ENCODE data around the gene THSD7B.
A peak's percentile ranks its signal among the peaks of the same experiment; 100 is the strongest.
"Not testable (repeated sequence)": the region's sequence is repeated elsewhere in the genome, so short reads cannot be mapped to it uniquely, and the experiment has no call there.

Gene THSD7B

GRCh38 chr2:136738044-136738443 lies 27.3 kb upstream of the THSD7B start:
- TF ChIP-seq, protein P1, sequence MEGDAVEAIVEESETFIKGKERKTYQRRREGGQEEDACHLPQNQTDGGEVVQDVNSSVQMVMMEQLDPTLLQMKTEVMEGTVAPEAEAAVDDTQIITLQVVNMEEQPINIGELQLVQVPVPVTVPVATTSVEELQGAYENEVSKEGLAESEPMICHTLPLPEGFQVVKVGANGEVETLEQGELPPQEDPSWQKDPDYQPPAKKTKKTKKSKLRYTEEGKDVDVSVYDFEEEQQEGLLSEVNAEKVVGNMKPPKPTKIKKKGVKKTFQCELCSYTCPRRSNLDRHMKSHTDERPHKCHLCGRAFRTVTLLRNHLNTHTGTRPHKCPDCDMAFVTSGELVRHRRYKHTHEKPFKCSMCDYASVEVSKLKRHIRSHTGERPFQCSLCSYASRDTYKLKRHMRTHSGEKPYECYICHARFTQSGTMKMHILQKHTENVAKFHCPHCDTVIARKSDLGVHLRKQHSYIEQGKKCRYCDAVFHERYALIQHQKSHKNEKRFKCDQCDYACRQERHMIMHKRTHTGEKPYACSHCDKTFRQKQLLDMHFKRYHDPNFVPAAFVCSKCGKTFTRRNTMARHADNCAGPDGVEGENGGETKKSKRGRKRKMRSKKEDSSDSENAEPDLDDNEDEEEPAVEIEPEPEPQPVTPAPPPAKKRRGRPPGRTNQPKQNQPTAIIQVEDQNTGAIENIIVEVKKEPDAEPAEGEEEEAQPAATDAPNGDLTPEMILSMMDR (IDR thresholded peaks at IDR 0.05; ENCODE audit: unreplicated experiment in 3 of 3): no peak
- Mint-ChIP-seq H3K27ac (no peak overlapping the region), H3K9me3 (no peaks in the 10 kb centered on the region), H3K36me3 (ENCODE audit: low read depth) (no peaks in the 10 kb centered on the region), H3K4me3 (no peak overlapping the region), H3K27me3 (ENCODE audit: low read depth) (peaks cover 20% of the 10 kb centered on the region), H3K4me1 (no peaks in the 10 kb centered on the region)

- H3K36me3 Mint-ChIP-seq (ENCODE audit: low read depth): no peaks in the 10 kb centered on the region
- TF ChIP-seq, protein P1 (IDR thresholded peaks at IDR 0.05; ENCODE audit: unreplicated experiment in 3 of 3): no peak
- H3K27me3 Mint-ChIP-seq (ENCODE audit: low read depth): peaks cover 28% of the 10 kb centered on the region
- H3K4me1 Mint-ChIP-seq: no peaks in the 10 kb centered on the region
- no peak overlapping the region for H3K4me3 Mint-ChIP-seq
- H3K27ac Mint-ChIP-seq: no peak overlapping the region
- H3K9me3 Mint-ChIP-seq: no peaks in the 10 kb centered on the region
Observed at GRCh38 chr2:136741471-136741870, 23.9 kb upstream of the THSD7B start.

GRCh38 chr2:136750065-136750464 lies 15.3 kb upstream of the THSD7B start:
- Mint-ChIP-seq H3K27me3 (ENCODE audit: low read depth) (peaks cover 21% of the 10 kb centered on the region), H3K4me1 (no peaks in the 10 kb centered on the region), H3K27ac (no peak overlapping the region), H3K9me3 (no peaks in the 10 kb centered on the region), H3K36me3 (ENCODE audit: low read depth) (no peaks in the 10 kb centered on the region), H3K4me3 (no peak overlapping the region)
- TF ChIP-seq, protein P1 (IDR thresholded peaks at IDR 0.05; ENCODE audit: unreplicated experiment in 3 of 3): no peak

DNA sequence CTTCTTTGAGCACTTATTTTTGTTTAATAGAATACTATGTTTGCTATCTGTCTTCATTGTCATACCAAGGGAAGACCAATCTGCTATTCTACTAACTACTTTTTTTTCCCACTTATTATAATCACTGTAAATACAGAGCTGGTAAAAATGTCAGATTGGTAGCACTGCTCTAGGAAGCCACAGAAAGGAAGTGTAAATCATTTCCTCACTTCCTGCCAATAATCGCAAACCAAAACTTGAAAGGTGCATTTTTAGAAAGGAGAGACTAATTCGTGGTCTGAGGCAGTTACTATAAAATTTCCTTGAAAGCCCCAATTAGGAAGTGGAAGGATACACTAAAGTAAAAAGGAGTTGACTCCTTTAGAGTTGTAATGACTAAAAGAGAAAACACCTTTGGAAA lies 13.9 kb upstream of the THSD7B start:
- Mint-ChIP-seq H3K36me3 (ENCODE audit: low read depth) (no peaks in the 10 kb centered on the region), H3K27ac (no peak overlapping the region), H3K27me3 (ENCODE audit: low read depth) (peaks cover 26% of the 10 kb centered on the region), H3K4me3 (no peak overlapping the region), H3K9me3 (no peaks in the 10 kb centered on the region), H3K4me1 (no peaks in the 10 kb centered on the region)
- TF ChIP-seq, protein P1 (IDR thresholded peaks at IDR 0.05; ENCODE audit: unreplicated experiment in 3 of 3): no peak

DNA sequence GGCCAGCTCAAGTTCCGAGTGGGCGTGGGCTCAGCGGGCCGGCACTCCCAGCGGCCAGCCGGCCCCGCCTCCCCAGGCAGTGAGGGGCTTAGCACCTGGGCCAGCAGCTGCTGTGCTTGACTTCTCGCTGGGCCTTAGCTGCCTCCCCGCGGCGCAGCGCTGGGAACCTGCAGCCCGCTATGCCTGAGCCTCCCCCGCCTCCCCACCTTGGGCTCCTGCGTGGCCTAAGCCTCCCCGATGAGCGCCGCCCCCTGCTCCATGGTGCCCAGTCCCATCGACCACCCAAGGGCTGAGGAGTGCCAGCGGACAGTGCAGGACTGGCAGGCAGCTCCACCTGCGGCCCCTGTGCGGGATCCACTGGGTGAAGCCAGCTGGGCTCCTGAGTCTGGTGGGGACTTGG lies 6.8 kb upstream of the THSD7B start:
- H3K9me3 Mint-ChIP-seq; H3K4me1 Mint-ChIP-seq; H3K27ac Mint-ChIP-seq; H3K4me3 Mint-ChIP-seq; H3K36me3 Mint-ChIP-seq (ENCODE audit: low read depth): not testable (repeated sequence)
- peaks cover 69% of the 10 kb centered on the region for H3K27me3 Mint-ChIP-seq (ENCODE audit: low read depth)

GRCh38 chr2:136764452-136765255 lies 691 bp upstream of the THSD7B start:
- peak overlapping the region; percentile 85 to 89 (median 87) for H3K4me3 Mint-ChIP-seq

More at GRCh38 chr2:136764452-136765255, 691 bp upstream of the THSD7B start:
- TF ChIP-seq, protein P1 (IDR thresholded peaks at IDR 0.05; ENCODE audit: unreplicated experiment in 3 of 3): no peak
- Mint-ChIP-seq H3K9me3 (no peaks in the 10 kb centered on the region), H3K36me3 (ENCODE audit: low read depth) (no peaks in the 10 kb centered on the region), H3K4me1 (peaks cover 21% of the 10 kb centered on the region), H3K27me3 (ENCODE audit: low read depth) (peaks cover 99% of the 10 kb centered on the region), H3K27ac (no peak overlapping the region)

Measured in nephron (organoid).